ENCODE data around the gene ENC1.

- no peak for TF ChIP-seq CTCF (conservative IDR thresholded peaks at IDR 0.05; ENCODE audit: low read depth, low read length)
- TF ChIP-seq EZH2 (IDR thresholded peaks at IDR 0.05; ENCODE audit: low read length, unreplicated experiment): no peak
Measured at GRCh38 chr5:74642543-74642863, 2.0 kb upstream of the ENC1 start.
